AG10803 (cell line): ENCODE data around the gene PEPD.

Source experiments
- DNase-seq: peaks from one replicate; pipeline ENCODE4 v3.0.0; 2010; ENCODE audit warnings: low read depth
- H3K4me3 ChIP-seq: 2 replicates; pipeline ENCODE4 v1.5.1; 2011; ENCODE audit warnings: mild to moderate bottlenecking, low read length, control low read depth
- CTCF ChIP-seq: conservative IDR thresholded peaks from 2 replicates; pipeline ENCODE4 v1.5.1; 2011; ENCODE audit warnings: mild to moderate bottlenecking, low read length, control low read depth, inconsistent platforms

PEPD gene

GRCh38 chr19:33554391-33554790 lies 32.8 kb upstream of the PEPD start:
- no peak overlapping the region for H3K4me3 ChIP-seq
- DNase-seq, result no peak
- TF ChIP-seq CTCF, result no peak

GRCh38 chr19:33553530-33554310 lies 32.1 kb upstream of the PEPD start:
- TF ChIP-seq CTCF, result no peak
- no peak overlapping the region for H3K4me3 ChIP-seq
- no peak for DNase-seq

GRCh38 chr19:33552928-33553279 lies 31.3 kb upstream of the PEPD start:
- DNase-seq, result no peak
- no peak for TF ChIP-seq CTCF
- H3K4me3 ChIP-seq, result no peak overlapping the region

- no peak for DNase-seq
- no peak overlapping the region for H3K4me3 ChIP-seq
- no peak for TF ChIP-seq CTCF
These were observed 30.8 kb upstream of the PEPD start for GRCh38 chr19:33552191-33552927.

GRCh38 chr19:33551676-33552075 lies 30.1 kb upstream of the PEPD start:
- no peak overlapping the region for H3K4me3 ChIP-seq
- DNase-seq, result no peak
- no peak for TF ChIP-seq CTCF

- no peak for DNase-seq
- no peak for TF ChIP-seq CTCF
These were observed 29.2 kb upstream of the PEPD start for GRCh38 chr19:33550768-33551167.

GRCh38 chr19:33547676-33548075 lies 26.1 kb upstream of the PEPD start:
- no peak for DNase-seq
- no peak for TF ChIP-seq CTCF
- H3K4me3 ChIP-seq, result no peak overlapping the region

More at GRCh38 chr19:33550768-33551167, 29.2 kb upstream of the PEPD start:
- no peak overlapping the region for H3K4me3 ChIP-seq
